Measurements from ENCODE around the gene ZFPL1.

Gene ZFPL1

GRCh38 chr11:65096926-65097325 is 12.9 kb downstream of the ZFPL1 start:
- DNase-seq = no peak

- DNase-seq = no peak
Observed at GRCh38 chr11:65100674-65101350, 16.8 kb downstream of the ZFPL1 start.

- no peak for DNase-seq
Observed at GRCh38 chr11:65102142-65103095, 18.4 kb downstream of the ZFPL1 start.

- DNase-seq = no peak
Observed at GRCh38 chr11:65103476-65103875, 19.5 kb downstream of the ZFPL1 start.

GRCh38 chr11:65104628-65105027 is 20.6 kb downstream of the ZFPL1 start:
- DNase-seq = no peak

GRCh38 chr11:65107078-65107477 is 23.1 kb downstream of the ZFPL1 start:
- no peak for DNase-seq

- DNase-seq = no peak
Observed at GRCh38 chr11:65107751-65108468, 23.9 kb downstream of the ZFPL1 start.

- no peak for DNase-seq
Observed at GRCh38 chr11:65108469-65109123, 24.6 kb downstream of the ZFPL1 start.

- DNase-seq = no peak
Observed at GRCh38 chr11:65109231-65110198, 25.5 kb downstream of the ZFPL1 start.

GRCh38 chr11:65110354-65110861 is 26.4 kb downstream of the ZFPL1 start:
- peak; percentile 67 for DNase-seq

- DNase-seq = no peak
Observed at GRCh38 chr11:65111159-65111743, 27.2 kb downstream of the ZFPL1 start.

- peak; percentile 87 for DNase-seq
Observed at GRCh38 chr11:65111744-65112545, 27.9 kb downstream of the ZFPL1 start, which contains the start of gene TM7SF2. TM7SF2 (plus strand) TSS chr11:65111872; CDS start chr11:65112016, 144 bp downstream.

- DNase-seq = no peak
Observed at GRCh38 chr11:65112546-65113360, 28.7 kb downstream of the ZFPL1 start.

- no peak for DNase-seq
Observed at GRCh38 chr11:65113361-65113756, 29.3 kb downstream of the ZFPL1 start.

GRCh38 chr11:65113839-65114238 is 29.8 kb downstream of the ZFPL1 start:
- no peak for DNase-seq

- DNase-seq = no peak
Observed at GRCh38 chr11:65114538-65115171, 30.6 kb downstream of the ZFPL1 start.

GRCh38 chr11:65115361-65116082 is 31.5 kb downstream of the ZFPL1 start:
- no peak for DNase-seq
